Esophagus muscularis mucosa (tissue), 4 donors: Measurements from ENCODE around the gene ABHD5. TPM values are rescaled to one million over a fixed set of nuclear protein-coding genes. Genes with fewer than 3 reads are reported as not detected.

ENCODE experiments used
- DNase-seq: peaks from one replicate; pipeline ENCODE4 v3.0.0-alpha.2; 2017; ENCODE audit errors: extremely low spot score
- H3K27ac ChIP-seq, 4 donors: fragments of 200-600 bp; sonication (generic); replicated peaks in 1 of 4; 1 replicate in 3 of 4; 2 replicates in 1 of 4; pipeline ENCODE4 v1.5.1; 2016 to 2019; ENCODE audit warnings: mild to moderate bottlenecking in 1 of 4
- H3K27me3 ChIP-seq, 4 donors: fragments of 200-600 bp; sonication (generic); one replicate each; pipeline versions ENCODE4 v1.5.1 to v1.6.0; 2016 to 2019
- H3K36me3 ChIP-seq, 4 donors: fragments of 200-600 bp; sonication (generic); one replicate each; pipeline ENCODE4 v1.5.1; 2016 to 2019
- H3K4me1 ChIP-seq, 4 donors: fragments of 200-600 bp; sonication (generic); one replicate each; pipeline ENCODE4 v1.5.1; 2016 to 2019
- H3K4me3 ChIP-seq, 4 donors: fragments of 200-600 bp; sonication (generic); 1 replicate in 2 of 4; 2 replicates in 2 of 4; pipeline ENCODE4 v1.5.1; 2016 to 2019; ENCODE audit warnings: mild to moderate bottlenecking in 4 of 4, moderate library complexity in 1 of 4
- H3K9me3 ChIP-seq, 4 donors: fragments of 200-600 bp; sonication (generic); 1 replicate in 3 of 4; 2 replicates in 1 of 4; pipeline ENCODE4 v1.5.1; 2016 to 2019
- CTCF ChIP-seq, 3 experiments: fragments of 200-600 bp in 2 of 3; fragments of 450-650 bp in 1 of 3; sonication (generic) in 2 of 3; IDR thresholded peaks; one replicate each; pipeline ENCODE4 v1.5.1; 2017 to 2019; ENCODE audit warnings: antibody characterized with exemption in 3 of 3, mild to moderate bottlenecking in 2 of 3, moderate library complexity in 1 of 3
- EP300 ChIP-seq: sonication (generic); formaldehyde crosslinking; IDR thresholded peaks from one replicate; pipeline ENCODE4 v1.6.1; 2017; ENCODE audit warnings: antibody characterized with exemption
- POLR2A ChIP-seq: fragments of 450-650 bp; IDR thresholded peaks from one replicate; pipeline ENCODE4 v1.6.1; 2017; ENCODE audit warnings: antibody characterized with exemption, moderate library complexity, mild to moderate bottlenecking, low read depth
- POLR2AphosphoS5 ChIP-seq, 2 donors: sonication (generic); formaldehyde crosslinking; IDR thresholded peaks; one replicate each; pipeline ENCODE4 v1.6.1; 2017; ENCODE audit warnings: antibody characterized with exemption in 2 of 2
- WGBS: methylation state at CpG from one replicate; pipeline ENCODE4 v1.1.5; 2018; 5-methylcytosine and 5-hydroxymethylcytosine counted together
- intact Hi-C: fragments of 100-400 bp; cut with DNase I; formaldehyde crosslinking; loops from one replicate; pipeline ENCODE4 v1.15.1; 2023
- total RNA-seq, 4 donors: library from RNA; depleted of rRNA; stranded (reverse); fragments of >200 nt; gene quantifications; one replicate each; pipeline versions ENCODE4 v1.1.0 to v1.2.1, GENCODE V29; 2016

The ABHD5 gene
- total RNA-seq, 4 donors from 2014 or later: 22.3 to 40.3 (median 31.4) TPM

GRCh38 chr3:43688245-43688650 is 2.5 kb upstream of the ABHD5 start:
- 100% methylated on average over 4 of the region's 4 CpGs for WGBS
- Histone ChIP-seq H3K9me3 (no peaks in the 10 kb centered on the region), H3K4me1 (peaks cover 16 to 27% (median 26%) of the 10 kb centered on the region in 4 donors), H3K36me3 (no peaks in the 10 kb centered on the region), H3K27me3 (no peaks in the 10 kb centered on the region), H3K27ac (no peak overlapping the region), H3K4me3 (no peak overlapping the region)
- TF ChIP-seq POLR2AphosphoS5 (IDR thresholded peaks at IDR 0.05) (no peak), CTCF (IDR thresholded peaks at IDR 0.05) (no peak), POLR2A (no peak), EP300 (no peak)
- intact Hi-C loops: no loop called here
- DNase-seq: no peak

- H3K36me3 ChIP-seq: no peaks in the 10 kb centered on the region
- no peak overlapping the region for H3K4me3 ChIP-seq
- H3K27ac ChIP-seq: no peak overlapping the region
- H3K4me1 ChIP-seq: peaks cover 16 to 36% (median 28%) of the 10 kb centered on the region in 4 donors
- TF ChIP-seq POLR2AphosphoS5 (IDR thresholded peaks at IDR 0.05) (no peak), EP300 (no peak), CTCF (IDR thresholded peaks at IDR 0.05) (no peak), POLR2A (no peak)
- 88% methylated on average over 2 of the region's 2 CpGs for WGBS
- DNase-seq: no peak
- H3K9me3 ChIP-seq: no peaks in the 10 kb centered on the region
- no peaks in the 10 kb centered on the region for H3K27me3 ChIP-seq
- intact Hi-C loops: no loop called here
Measured at GRCh38 chr3:43689166-43689565, 1.6 kb upstream of the ABHD5 start.

- 25% methylated on average over 25 of the region's 26 CpGs for WGBS
- H3K4me1 ChIP-seq: peaks cover 16 to 42% (median 28%) of the 10 kb centered on the region in 4 donors
- peak overlapping the region; percentile 95 to 98 (median 96) for H3K27ac ChIP-seq
- DNase-seq: no peak
- H3K36me3 ChIP-seq: no peaks in the 10 kb centered on the region
- no peaks in the 10 kb centered on the region for H3K27me3 ChIP-seq
- intact Hi-C loops: loop anchor here (2.0 kb wide), 1 partner anchor 67 kb away; the partner anchor contains the start of gene ANO10
- TF ChIP-seq CTCF (IDR thresholded peaks at IDR 0.05) (no peak), EP300 (no peak), POLR2A (no peak), POLR2AphosphoS5 (IDR thresholded peaks at IDR 0.05) (no peak)
- H3K4me3 ChIP-seq: peak overlapping the region; percentile 75 to 97 (median 94)
- no peaks in the 10 kb centered on the region for H3K9me3 ChIP-seq
Measured at GRCh38 chr3:43689766-43690399, 855 bp upstream of the ABHD5 start.

- Histone ChIP-seq H3K4me1 (peaks cover 22 to 56% (median 41%) of the 10 kb centered on the region in 4 donors), H3K9me3 (no peaks in the 10 kb centered on the region)
Measured at GRCh38 chr3:43691120-43691995, 620 bp downstream of the ABHD5 start.

More at GRCh38 chr3:43691120-43691995, 620 bp downstream of the ABHD5 start:
- peak in 1 of 2 donors; percentile 48 for TF ChIP-seq POLR2AphosphoS5 (IDR thresholded peaks at IDR 0.05)
- TF ChIP-seq CTCF (IDR thresholded peaks at IDR 0.05): no peak
- no peak for TF ChIP-seq EP300
- Histone ChIP-seq H3K4me3 (peak overlapping the region; percentile 75 to 97 (median 94)), H3K27ac (peak overlapping the region; percentile 95 to 98 (median 96)), H3K36me3 (no peaks in the 10 kb centered on the region), H3K27me3 (no peaks in the 10 kb centered on the region)
- WGBS: 1% methylated on average over 15 of the region's 72 CpGs
- intact Hi-C loops: loop anchor here (2.0 kb wide), 1 partner anchor 69 kb away; the partner anchor contains the start of gene ANO10
- peak; percentile 93 for DNase-seq
